Measurements from ENCODE around the gene PANK4. TPM values are rescaled to one million over a fixed set of nuclear protein-coding genes. Genes with fewer than 3 reads are reported as not detected.

Gene PANK4
- total and polyA plus RNA-seq, 2 of the 8 experiments (the other 6 are each of a cell fraction or from before 2014, with no cell fraction given), result 20.1 to 29.7 TPM

GRCh38 chr1:2556678-2557481 is 30.5 kb upstream of the PANK4 start:
- Histone ChIP-seq H2AFZ (ENCODE audit: low read length) (no peak overlapping the region), H3K36me3 (ENCODE audit: control insufficient read depth in 2 of 4, insufficient read depth in 4 of 4, low read length in 3 of 4) (no peaks in the 10 kb centered on the region), H2AK5ac (ENCODE audit: low read depth, low read length) (no peak overlapping the region), H2BK12ac (ENCODE audit: low read depth, low read length) (no peak overlapping the region), H3K4me1 (replicated peaks in 1 of 4; ENCODE audit: control insufficient read depth in 3 of 4, insufficient read depth in 4 of 4, low read length in 3 of 4) (peaks cover 0 to 6% (median 0%) of the 10 kb centered on the region in 4 experiments; a peak in 2 of 7 replicates), H3K4ac (replicated peaks; ENCODE audit: insufficient read length, low read depth, low read length) (peak overlapping the region; percentile 32), H2BK120ac (replicated peaks; ENCODE audit: low read depth, low read length) (peak overlapping the region; percentile 22), H3K9me3 (ENCODE audit: insufficient read depth in 2 of 2, low read depth in 1 of 2, low read length in 1 of 2) (no peaks in the 10 kb centered on the region; a peak in 1 of 4 replicates), H3K79me2 (ENCODE audit: control insufficient read depth in 1 of 2, insufficient read depth in 2 of 2, low read length in 2 of 2) (no peaks in the 10 kb centered on the region), H3K56ac (replicated peaks; ENCODE audit: insufficient read length, low read depth, low read length) (no peak overlapping the region), H3K4me3 (ENCODE audit: extremely low read depth in 1 of 4, insufficient read depth in 2 of 4, low read depth in 3 of 4, low read length in 4 of 4) (no peak overlapping the region), H3K18ac (ENCODE audit: extremely low read depth, low read length) (no peak overlapping the region), H2BK15ac (ENCODE audit: low read length) (no peak overlapping the region), H3K4me2 (ENCODE audit: insufficient read depth in 1 of 2, low read depth in 2 of 2, low read length in 2 of 2) (no peak overlapping the region), H2BK20ac (ENCODE audit: low read length) (no peak overlapping the region), H3K27me3 (replicated peaks in 1 of 4; ENCODE audit: control insufficient read depth in 3 of 4, extremely low read depth in 1 of 4, insufficient read depth in 3 of 4, low read length in 3 of 4) (no peaks in the 10 kb centered on the region), H4K91ac (replicated peaks; ENCODE audit: insufficient read length, low read length) (peak overlapping the region; percentile 55), H2BK5ac (ENCODE audit: low read depth, low read length) (no peak overlapping the region), H3K23me2 (ENCODE audit: low read depth, low read length) (no peaks in the 10 kb centered on the region), H3K27ac (ENCODE audit: low read depth, low read length) (no peak overlapping the region), H4K5ac (ENCODE audit: insufficient read length, low read depth, low read length) (no peak overlapping the region), H4K20me1 (replicated peaks in 1 of 2; ENCODE audit: control insufficient read depth in 1 of 2, insufficient read depth in 2 of 2, low read length in 2 of 2) (no peaks in the 10 kb centered on the region), H3K9ac (replicated peaks in 1 of 4; ENCODE audit: extremely low read depth in 1 of 4, low read depth in 3 of 4, low read length in 3 of 4) (no peak overlapping the region), H3K14ac (ENCODE audit: insufficient read length) (no peak overlapping the region), H3K79me1 (ENCODE audit: low read depth, low read length) (no peaks in the 10 kb centered on the region), H4K8ac (ENCODE audit: extremely low read depth, insufficient read depth, low read length) (no peak overlapping the region), H3K23ac (ENCODE audit: insufficient read length) (no peak overlapping the region)
- ChIA-PET POLR2A (ENCODE audit: partially characterized antibody) (interaction anchor here (0.9 kb wide), 1 partner anchor 8 kb away, joined by 3 read pairs; no protein-coding TSS in a partner anchor), CTCF (ENCODE audit: partially characterized antibody) (interaction anchor here (1.2 to 1.6 kb wide), 3 partner anchors 18 to 28 kb away, joined by 3 read pairs; no protein-coding TSS in a partner anchor)
- FAIRE-seq (no peak), DNase-seq (ENCODE audit: low read depth in 1 of 2, low spot score in 2 of 2) (no peak)
- no peak for TF ChIP-seq SIN3A (conservative IDR thresholded peaks at IDR 0.05 in 1 of 2, IDR thresholded peaks at IDR 0.05 in 1 of 2; ENCODE audit: low read depth in 1 of 2, low read length in 2 of 2)
- TF ChIP-seq PHF8 (conservative IDR thresholded peaks at IDR 0.05; ENCODE audit: low read depth, low read length), result no peak
- 92% methylated on average over 20 of the region's 24 CpGs; no CpG with 5 or more reads in 1 of the 2 experiments for WGBS, 2 experiments (ENCODE audit: extremely low coverage in 1 of 2, insufficient coverage in 1 of 2, insufficient read length in 1 of 2, insufficient replicate concordance in 2 of 2, low coverage in 1 of 2, low lambda C conversion rate in 2 of 2, missing lambda C conversion rate in 1 of 2)

Data from H1 (cell line).